ENCODE measurements around the gene PLIN5. TPM values are rescaled to one million over a fixed set of nuclear protein-coding genes. Genes with fewer than 3 reads are reported as not detected.
"Not testable (repeated sequence)": the region's sequence is repeated elsewhere in the genome, so short reads cannot be mapped to it uniquely, and the experiment has no call there.

Gene PLIN5
- total RNA-seq, 2 experiments from 2014 or later: 0.27 TPM; not detected in 1

GRCh38 chr19:4533835-4534424 is 1.1 kb downstream of the PLIN5 start:
- POLR2A ChIA-PET: interaction anchor here (1.7 kb wide), 1 partner anchor 11 kb away, joined by 5 read pairs; no protein-coding TSS in a partner anchor
- H3K27ac Mint-ChIP-seq: no peak overlapping the region

GRCh38 chr19:4533334-4533733 is 1.7 kb downstream of the PLIN5 start:
- ChIA-PET POLR2A (no interaction called here), CTCF (no interaction called here)
- peaks cover 5% of the 10 kb centered on the region for H3K4me1 Mint-ChIP-seq (ENCODE audit: low read depth)
- H3K9me3 Mint-ChIP-seq: no peaks in the 10 kb centered on the region
- intact Hi-C loops (cut with micrococcal nuclease): no loop called here
- no peak overlapping the region for H3K27ac Mint-ChIP-seq
- no peaks in the 10 kb centered on the region for H3K36me3 Mint-ChIP-seq (ENCODE audit: low read depth)
- H3K27me3 Mint-ChIP-seq: peaks cover 8% of the 10 kb centered on the region
- no peak for TF ChIP-seq CTCF (IDR thresholded peaks at IDR 0.05)
- ATAC-seq (no peak), DNase-seq (no peak)
- H3K4me3 Mint-ChIP-seq: no peak overlapping the region

More at GRCh38 chr19:4533835-4534424, 1.1 kb downstream of the PLIN5 start:
- TF ChIP-seq CTCF (IDR thresholded peaks at IDR 0.05): no peak
- peaks cover 8% of the 10 kb centered on the region for H3K27me3 Mint-ChIP-seq
- H3K9me3 Mint-ChIP-seq: no peaks in the 10 kb centered on the region
- CTCF ChIA-PET: interaction anchor here (1.2 to 3.4 kb wide), 4 partner anchors 10 to 103 kb away, joined by 5 to 39 read pairs (median 8); partner anchors contain the start of gene SEMA6B
- DNase-seq (no peak), ATAC-seq (no peak)
- no peak overlapping the region for H3K4me3 Mint-ChIP-seq
- no peaks in the 10 kb centered on the region for H3K36me3 Mint-ChIP-seq (ENCODE audit: low read depth)
- peaks cover 5% of the 10 kb centered on the region for H3K4me1 Mint-ChIP-seq (ENCODE audit: low read depth)
- intact Hi-C loops (cut with micrococcal nuclease): no loop called here

- Mint-ChIP-seq H3K36me3 (ENCODE audit: low read depth) (no peaks in the 10 kb centered on the region), H3K4me3 (no peak overlapping the region), H3K4me1 (ENCODE audit: low read depth) (peaks cover 5% of the 10 kb centered on the region), H3K27ac (no peak overlapping the region), H3K9me3 (no peaks in the 10 kb centered on the region), H3K27me3 (peaks cover 8% of the 10 kb centered on the region)
- DNase-seq (no peak), ATAC-seq (no peak)
- ChIA-PET CTCF (no interaction called here), POLR2A (no interaction called here)
- intact Hi-C loops (cut with micrococcal nuclease): no loop called here
- no peak for TF ChIP-seq CTCF (IDR thresholded peaks at IDR 0.05)
Measured at GRCh38 chr19:4531562-4532165, 3.4 kb downstream of the PLIN5 start.

- Mint-ChIP-seq H3K4me3 (no peak overlapping the region), H3K36me3 (ENCODE audit: low read depth) (no peaks in the 10 kb centered on the region), H3K9me3 (no peaks in the 10 kb centered on the region), H3K27me3 (peaks cover 6% of the 10 kb centered on the region), H3K4me1 (ENCODE audit: low read depth) (peaks cover 2% of the 10 kb centered on the region), H3K27ac (no peak overlapping the region)
- TF ChIP-seq CTCF (IDR thresholded peaks at IDR 0.05): no peak
- POLR2A ChIA-PET: no interaction called here
- DNase-seq (no peak), ATAC-seq (no peak)
- intact Hi-C loops (cut with micrococcal nuclease): no loop called here
- CTCF ChIA-PET: interaction anchor here (0.6 kb wide), 1 partner anchor 254 kb away, joined by 3 read pairs; no protein-coding TSS in a partner anchor
Measured at GRCh38 chr19:4529924-4530522, 5.0 kb downstream of the PLIN5 start.

- H3K27me3 Mint-ChIP-seq: peaks cover 4% of the 10 kb centered on the region
- ChIA-PET CTCF (no interaction called here), POLR2A (no interaction called here)
- intact Hi-C loops (cut with micrococcal nuclease): no loop called here
- H3K4me3 Mint-ChIP-seq: no peak overlapping the region
- no peak for TF ChIP-seq CTCF (IDR thresholded peaks at IDR 0.05)
- H3K36me3 Mint-ChIP-seq (ENCODE audit: low read depth): no peaks in the 10 kb centered on the region
- ATAC-seq (no peak), DNase-seq (no peak)
- H3K27ac Mint-ChIP-seq: no peak overlapping the region
- no peaks in the 10 kb centered on the region for H3K9me3 Mint-ChIP-seq
- H3K4me1 Mint-ChIP-seq (ENCODE audit: low read depth): no peaks in the 10 kb centered on the region
Measured at GRCh38 chr19:4528843-4529242, 6.2 kb downstream of the PLIN5 start.

GRCh38 chr19:4527377-4527776 is 7.6 kb downstream of the PLIN5 start:
- intact Hi-C loops (cut with micrococcal nuclease); DNase-seq; ATAC-seq; POLR2A ChIA-PET; H3K4me1 Mint-ChIP-seq (ENCODE audit: low read depth); H3K4me3 Mint-ChIP-seq; H3K27ac Mint-ChIP-seq; CTCF ChIA-PET; H3K9me3 Mint-ChIP-seq; H3K27me3 Mint-ChIP-seq; H3K36me3 Mint-ChIP-seq (ENCODE audit: low read depth): not testable (repeated sequence)
